Breast epithelium (tissue), 4 donors: ENCODE measurements around the gene GGN. TPM values are rescaled to one million over a fixed set of nuclear protein-coding genes. Genes with fewer than 3 reads are reported as not detected.
"Not testable (repeated sequence)": the region's sequence is repeated elsewhere in the genome, so short reads cannot be mapped to it uniquely, and the experiment has no call there.

ENCODE experiments used
- DNase-seq, 2 donors: peaks; one replicate each; pipeline ENCODE4 v3.0.0-alpha.2; 2019; ENCODE audit warnings: low spot score in 2 of 2
- H3K27ac ChIP-seq, 2 donors: fragments of 200-600 bp; sonication (generic) in 1 of 2; one replicate each; pipeline ENCODE4 v1.5.1; 2016 to 2019; ENCODE audit warnings: mild to moderate bottlenecking in 1 of 2
- H3K27me3 ChIP-seq, 2 donors: fragments of 200-600 bp; sonication (generic) in 1 of 2; one replicate each; pipeline versions ENCODE4 v1.5.1 to v1.6.0; 2017 to 2019; ENCODE audit warnings: control low read depth in 1 of 2, mild to moderate bottlenecking in 1 of 2
- H3K36me3 ChIP-seq: fragments of 200-600 bp; one replicate; pipeline ENCODE4 v1.5.1; 2019
- H3K4me1 ChIP-seq, 2 donors: fragments of 200-600 bp; sonication (generic); one replicate each; pipeline ENCODE4 v1.5.1; 2016 to 2019; ENCODE audit warnings: control low read depth in 1 of 2
- H3K4me3 ChIP-seq, 3 donors: fragments of 200-600 bp; sonication (generic); 1 replicate in 2 of 3; 2 replicates in 1 of 3; pipeline ENCODE4 v1.5.1; 2016 to 2019; ENCODE audit warnings: mild to moderate bottlenecking in 3 of 3, moderate library complexity in 2 of 3
- H3K9me3 ChIP-seq, 2 donors: fragments of 200-600 bp; sonication (generic) in 1 of 2; one replicate each; pipeline ENCODE4 v1.5.1; 2016 to 2019; ENCODE audit warnings: control low read depth in 1 of 2
- CTCF ChIP-seq, 3 donors: fragments of 450-650 bp; IDR thresholded peaks; one replicate each; pipeline ENCODE4 v1.5.1; 2016 to 2017; ENCODE audit warnings: antibody characterized with exemption in 3 of 3, mild to moderate bottlenecking in 3 of 3, moderate library complexity in 3 of 3
- POLR2A ChIP-seq: fragments of 450-650 bp; IDR thresholded peaks from one replicate; pipeline ENCODE4 v1.6.1; 2016; ENCODE audit warnings: antibody characterized with exemption, mild to moderate bottlenecking, moderate library complexity
- POLR2AphosphoS5 ChIP-seq, 3 donors: sonication (generic); formaldehyde crosslinking; IDR thresholded peaks; one replicate each; pipeline ENCODE4 v1.6.1; 2017; ENCODE audit warnings: antibody characterized with exemption in 3 of 3
- intact Hi-C: fragments of 100-400 bp; cut with DNase I; formaldehyde crosslinking; loops from one replicate; pipeline ENCODE4 v1.15.1; 2023; ENCODE audit warnings: low total_unique reads
- total RNA-seq, 3 donors: library from RNA; depleted of rRNA; stranded (reverse); fragments of >200 nt; gene quantifications; one replicate each; pipeline ENCODE4 v1.1.0, GENCODE V29; 2016

Gene GGN
- total RNA-seq, 3 donors from 2014 or later, result 0.16 to 0.44 (median 0.33) TPM

DNA sequence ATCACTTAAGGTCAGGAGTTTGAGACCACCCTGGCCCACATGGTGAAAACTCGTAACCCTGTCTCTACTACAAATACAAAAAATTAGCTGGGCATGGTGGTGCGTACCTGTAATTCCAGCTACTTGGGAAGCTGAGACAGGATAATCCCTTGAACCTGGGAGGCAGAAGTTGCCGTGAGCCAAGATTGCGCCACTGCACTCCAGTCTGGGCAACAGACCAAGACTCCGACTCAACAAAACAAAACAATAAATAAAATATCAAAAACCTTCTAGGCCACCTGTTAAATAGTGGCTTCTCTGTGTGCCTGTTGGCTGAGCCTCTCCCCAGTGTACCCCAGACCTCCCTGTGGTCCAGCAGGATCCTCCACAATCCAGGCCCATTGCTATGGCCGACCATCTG, 16.8 kb downstream of the GGN start:
- intact Hi-C loops, result no loop called here
- H3K27me3 ChIP-seq, result no peaks in the 10 kb centered on the region
- peaks cover 5 to 9% of the 10 kb centered on the region in 2 donors for H3K4me1 ChIP-seq
- H3K4me3 ChIP-seq, result no peak overlapping the region
- no peak for DNase-seq
- no peak overlapping the region for H3K27ac ChIP-seq
- no peaks in the 10 kb centered on the region for H3K36me3 ChIP-seq
- H3K9me3 ChIP-seq, result no peaks in the 10 kb centered on the region
- no peak for TF ChIP-seq POLR2A
- no peak for TF ChIP-seq CTCF (IDR thresholded peaks at IDR 0.05)
- no peak for TF ChIP-seq POLR2AphosphoS5 (IDR thresholded peaks at IDR 0.05)

- DNase-seq, result no peak
- H3K9me3 ChIP-seq, result no peaks in the 10 kb centered on the region
- H3K36me3 ChIP-seq, result no peaks in the 10 kb centered on the region
- intact Hi-C loops, result no loop called here
- H3K27me3 ChIP-seq, result no peaks in the 10 kb centered on the region
- TF ChIP-seq POLR2AphosphoS5 (IDR thresholded peaks at IDR 0.05) (no peak), POLR2A (no peak), CTCF (IDR thresholded peaks at IDR 0.05) (no peak)
- H3K4me3 ChIP-seq, result no peak overlapping the region
- H3K27ac ChIP-seq, result no peak overlapping the region
- peaks cover 0 to 1% of the 10 kb centered on the region in 2 donors for H3K4me1 ChIP-seq
Observed at GRCh38 chr19:38370299-38370698, 17.5 kb downstream of the GGN start.

GRCh38 chr19:38369584-38369983, 18.2 kb downstream of the GGN start:
- DNase-seq, result no peak
- no peak overlapping the region for H3K4me3 ChIP-seq
- H3K9me3 ChIP-seq, result no peaks in the 10 kb centered on the region
- no peak overlapping the region for H3K27ac ChIP-seq
- TF ChIP-seq POLR2AphosphoS5 (IDR thresholded peaks at IDR 0.05) (no peak), CTCF (IDR thresholded peaks at IDR 0.05) (no peak), POLR2A (no peak)
- no peaks in the 10 kb centered on the region for H3K36me3 ChIP-seq
- H3K4me1 ChIP-seq, result no peaks in the 10 kb centered on the region
- intact Hi-C loops, result no loop called here
- H3K27me3 ChIP-seq, result no peaks in the 10 kb centered on the region

DNA sequence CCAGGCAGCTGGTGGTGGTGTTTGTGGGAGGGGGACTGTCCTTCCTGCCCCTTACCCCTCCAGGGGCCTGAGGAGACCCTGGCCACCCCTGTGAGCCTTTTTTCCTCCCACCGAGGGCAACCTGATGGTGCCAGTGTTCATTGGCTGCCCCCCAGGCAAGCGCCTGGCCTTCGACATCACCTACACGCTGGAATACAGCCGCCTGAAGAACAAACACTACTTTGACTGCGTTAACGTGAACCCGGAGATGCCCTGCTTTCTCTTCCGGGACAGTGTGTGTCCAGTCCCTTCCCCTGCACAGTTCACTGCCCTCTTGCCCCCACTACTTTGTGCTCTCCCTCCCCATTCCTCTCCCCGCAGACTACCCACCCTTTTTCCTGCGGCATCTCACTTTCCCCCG, 20.8 kb downstream of the GGN start:
- DNase-seq, result no peak
- no peak overlapping the region for H3K4me3 ChIP-seq
- intact Hi-C loops, result no loop called here
- H3K9me3 ChIP-seq, result no peaks in the 10 kb centered on the region
- no peak overlapping the region for H3K27ac ChIP-seq
- no peaks in the 10 kb centered on the region for H3K4me1 ChIP-seq
- H3K27me3 ChIP-seq, result no peaks in the 10 kb centered on the region
- no peaks in the 10 kb centered on the region for H3K36me3 ChIP-seq
- no peak for TF ChIP-seq POLR2AphosphoS5 (IDR thresholded peaks at IDR 0.05)
- TF ChIP-seq POLR2A, result no peak
- TF ChIP-seq CTCF (IDR thresholded peaks at IDR 0.05), result no peak

DNA sequence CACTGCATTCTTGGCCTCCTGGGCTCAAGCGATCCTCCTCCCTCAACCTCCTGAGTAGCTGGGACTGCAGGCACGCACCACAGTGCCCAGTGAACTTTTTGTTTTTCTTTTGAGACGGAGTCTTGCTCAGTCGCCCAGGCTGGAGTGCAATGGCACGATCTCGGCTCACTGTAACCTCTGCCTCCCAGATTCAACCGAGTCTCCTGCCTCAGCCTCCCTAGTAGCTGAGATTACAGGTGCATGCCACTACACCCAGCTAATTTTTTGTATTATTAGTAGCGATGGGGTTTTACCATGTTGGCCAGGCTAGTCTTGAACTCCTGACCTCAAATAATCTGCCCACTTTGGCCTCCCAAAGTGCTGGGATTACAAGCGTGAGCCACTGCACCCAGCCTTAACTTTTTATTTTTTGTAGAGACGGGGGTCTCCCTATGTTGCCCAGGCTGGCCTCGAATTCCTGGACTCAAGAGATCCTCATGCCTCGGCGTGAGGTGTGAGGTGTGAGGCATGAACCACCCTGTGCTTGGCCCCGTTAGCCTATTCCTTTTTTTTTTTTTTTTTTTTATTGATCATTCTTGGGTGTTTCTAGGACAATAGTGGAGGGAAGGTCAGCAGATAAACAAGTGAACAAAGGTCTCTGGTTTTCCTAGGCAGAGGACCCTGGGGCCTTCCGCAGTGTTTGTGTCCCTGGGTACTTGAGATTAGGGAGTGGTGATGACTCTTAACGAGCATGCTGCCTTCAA, 24.7 kb downstream of the GGN start:
- Histone ChIP-seq H3K27ac (peak overlapping the region in 1 of 2 donors; percentile 65), H3K4me3 (peak overlapping the region in 2 of 3 donors; percentile 62 to 90), H3K27me3 (peaks cover 0 to 27% of the 10 kb centered on the region in 2 donors)
- not testable (repeated sequence) for H3K36me3 ChIP-seq, DNase-seq, H3K9me3 ChIP-seq, H3K4me1 ChIP-seq
- intact Hi-C loops, result loop anchor here (5.0 kb wide), 1 partner anchor 1344 kb away; no protein-coding TSS in a partner anchor
